Activated CD4-positive, alpha-beta memory T cell treated with anti-CD3 and anti-CD28 coated beads, Interleukin-2, amount 10 ng/mL, durations not matched to agents 7 days and 5 days (primary cell): ENCODE data around the gene TMEM30B. TPM values are rescaled to one million over a fixed set of nuclear protein-coding genes. Genes with fewer than 3 reads are reported as not detected.

ENCODE experiments used
- CTCF ChIA-PET: fragments of 350-600 bp; sonication (Branson Sonifier 250); formaldehyde crosslinking; loops from one replicate; lab custom pipeline; 2021; ENCODE audit warnings: antibody characterized with exemption, inconsistent platforms; lab: Charles Lee
- POLR2A ChIA-PET: fragments of 350-600 bp; sonication (Branson Sonifier 250); formaldehyde crosslinking; loops from one replicate; lab custom pipeline; 2021; ENCODE audit warnings: antibody characterized with exemption; lab: Charles Lee
- DNase-seq: peaks from one replicate; pipeline ENCODE4 v3.0.0-alpha.2; 2020
- H3K27ac Mint-ChIP-seq: one replicate; pipeline ENCODE4 v1.8.0; 2021; ENCODE audit warnings: mild to moderate bottlenecking, mixed read lengths
- H3K27me3 Mint-ChIP-seq: one replicate; pipeline ENCODE4 v1.8.0; 2021; ENCODE audit warnings: mixed read lengths
- H3K36me3 Mint-ChIP-seq: one replicate; pipeline ENCODE4 v1.8.0; 2021; ENCODE audit warnings: low read depth, mixed read lengths
- H3K4me1 Mint-ChIP-seq: one replicate; pipeline ENCODE4 v1.8.0; 2021; ENCODE audit warnings: mixed read lengths
- H3K4me3 Mint-ChIP-seq: one replicate; pipeline ENCODE4 v1.8.0; 2021; ENCODE audit warnings: mild to moderate bottlenecking, mixed read lengths
- H3K9me3 Mint-ChIP-seq: one replicate; pipeline ENCODE4 v1.8.0; 2021; ENCODE audit warnings: mixed read lengths
- total RNA-seq, 2 experiments: library from RNA; stranded (reverse); gene quantifications; one replicate each; pipeline ENCODE4 v1.2.3, GENCODE V29; 2021

Gene TMEM30B
- total RNA-seq, 2 experiments from 2014 or later: 0.48 to 0.60 TPM

DNA sequence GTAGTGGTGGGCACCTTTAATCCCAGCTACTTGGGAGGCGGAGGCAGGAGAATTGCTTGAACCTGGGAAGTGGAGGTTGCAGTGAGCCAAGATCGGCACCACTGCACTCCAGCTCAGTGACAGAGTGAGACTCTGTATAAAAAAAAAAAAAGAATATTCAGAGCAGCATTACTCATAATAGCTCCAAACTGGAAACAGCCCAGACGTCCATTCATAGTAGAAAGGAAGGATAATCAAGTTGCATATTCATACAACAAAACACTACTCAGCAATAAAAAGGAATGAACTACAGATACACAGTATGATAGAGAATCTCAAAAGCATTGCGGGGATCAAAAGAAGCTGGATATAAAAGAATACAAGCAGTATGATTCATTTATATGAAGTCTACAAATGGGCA is 19.1 kb downstream of the TMEM30B start:
- CTCF ChIA-PET: interaction anchor here (0.9 to 1.4 kb wide), 3 partner anchors 9 to 23 kb away, joined by 3 to 5 read pairs (median 3); no protein-coding TSS in a partner anchor

DNA sequence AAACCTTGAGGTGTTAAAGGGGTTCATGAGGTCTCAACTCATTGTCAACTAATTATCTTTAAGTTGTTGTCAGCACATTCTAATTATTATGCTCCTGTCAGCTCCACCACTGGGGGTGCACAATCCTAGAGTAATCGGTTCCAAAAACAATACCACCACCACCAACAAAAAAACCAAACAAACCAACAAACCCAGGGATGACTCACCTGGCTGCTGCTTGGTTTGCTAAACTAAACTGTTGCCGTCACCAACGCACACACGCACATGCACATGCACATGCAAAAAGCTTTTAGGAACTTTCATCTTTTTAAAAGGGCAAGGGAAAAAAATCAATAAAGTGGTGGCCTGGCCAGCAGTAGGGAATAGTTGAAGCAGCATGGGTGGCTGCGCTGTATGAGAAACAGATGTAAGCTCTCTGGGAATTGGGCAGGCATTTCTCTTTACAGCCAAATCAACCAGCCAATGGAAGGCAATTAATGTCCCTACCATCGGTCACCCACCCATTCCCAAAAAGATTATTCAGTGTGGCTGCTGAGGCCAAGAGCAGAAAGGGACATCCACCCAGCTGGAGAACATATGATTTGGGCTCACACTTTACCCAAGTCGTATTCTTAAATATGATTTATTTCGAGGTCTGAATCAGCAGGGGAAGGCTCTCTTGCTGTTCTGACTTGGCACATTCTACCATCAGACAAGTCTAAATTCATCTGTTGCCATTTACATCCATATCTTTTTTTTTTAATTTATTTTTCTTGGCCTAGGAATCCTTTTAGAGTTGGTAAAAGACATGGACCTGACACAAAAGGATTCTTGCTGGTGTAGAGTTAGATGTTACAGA is 20.0 kb downstream of the TMEM30B start:
- Mint-ChIP-seq H3K9me3 (no peaks in the 10 kb centered on the region), H3K36me3 (no peaks in the 10 kb centered on the region), H3K4me1 (peaks cover 3% of the 10 kb centered on the region), H3K27me3 (peaks cover 52% of the 10 kb centered on the region), H3K4me3 (no peak overlapping the region), H3K27ac (no peak overlapping the region)
- ChIA-PET POLR2A (interaction anchor here (0.6 kb wide), 1 partner anchor 299 kb away, joined by 7 read pairs; no protein-coding TSS in a partner anchor), CTCF (interaction anchor here (1.4 kb wide), 1 partner anchor 24 kb away, joined by 5 read pairs; no protein-coding TSS in a partner anchor)
- no peak for DNase-seq

More for the DNA sequence above, 19.1 kb downstream of the TMEM30B start:
- H3K36me3 Mint-ChIP-seq: no peaks in the 10 kb centered on the region
- no peak overlapping the region for H3K27ac Mint-ChIP-seq
- H3K4me3 Mint-ChIP-seq: no peak overlapping the region
- peaks cover 3% of the 10 kb centered on the region for H3K4me1 Mint-ChIP-seq
- DNase-seq: no peak
- H3K27me3 Mint-ChIP-seq: peaks cover 55% of the 10 kb centered on the region
- no peaks in the 10 kb centered on the region for H3K9me3 Mint-ChIP-seq
- POLR2A ChIA-PET: no interaction called here

GRCh38 chr14:61258985-61259384 is 22.2 kb downstream of the TMEM30B start:
- ChIA-PET CTCF (interaction anchor here (1.2 kb wide), 1 partner anchor 10 kb away, joined by 4 read pairs; no protein-coding TSS in a partner anchor), POLR2A (interaction anchor here (0.6 kb wide), 1 partner anchor 134 kb away, joined by 3 read pairs; no protein-coding TSS in a partner anchor)
- no peak for DNase-seq
- Mint-ChIP-seq H3K27me3 (peaks cover 38% of the 10 kb centered on the region), H3K36me3 (no peaks in the 10 kb centered on the region), H3K4me3 (no peak overlapping the region), H3K9me3 (no peaks in the 10 kb centered on the region), H3K27ac (no peak overlapping the region), H3K4me1 (peaks cover 3% of the 10 kb centered on the region)

DNA sequence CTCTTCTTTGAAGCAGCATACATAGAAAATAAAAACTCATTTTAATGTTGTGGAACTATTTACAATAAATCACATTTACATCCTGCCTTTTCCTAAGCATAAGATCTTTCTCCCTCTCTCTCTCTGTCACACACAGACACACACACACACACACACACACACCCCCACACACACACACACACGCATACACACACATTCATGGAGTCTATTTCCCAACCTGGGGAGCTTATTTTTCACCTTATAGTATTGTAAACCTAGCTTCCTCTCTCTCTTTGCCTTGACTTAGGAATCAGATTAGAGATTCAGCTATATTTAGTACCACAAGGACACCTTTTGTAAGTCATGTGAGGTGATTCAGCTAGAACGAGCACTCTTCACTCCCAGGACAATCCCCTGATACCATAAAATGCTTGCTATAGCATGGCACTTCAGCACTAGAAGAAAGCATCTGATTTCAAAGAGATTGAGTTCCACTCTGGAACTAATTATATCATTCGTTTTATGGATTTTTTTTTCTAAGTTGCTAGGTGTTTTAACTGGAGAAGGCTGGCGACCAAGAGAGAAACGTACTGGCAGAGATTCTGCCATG is 23.6 kb downstream of the TMEM30B start:
- Mint-ChIP-seq H3K36me3 (no peaks in the 10 kb centered on the region), H3K27ac (no peak overlapping the region), H3K9me3 (no peaks in the 10 kb centered on the region), H3K4me1 (peaks cover 7% of the 10 kb centered on the region), H3K4me3 (no peak overlapping the region), H3K27me3 (peaks cover 34% of the 10 kb centered on the region)
- POLR2A ChIA-PET: interaction anchor here (0.7 kb wide), 1 partner anchor 557 kb away, joined by 3 read pairs; no protein-coding TSS in a partner anchor
- CTCF ChIA-PET: no interaction called here
- DNase-seq: no peak

GRCh38 chr14:61256826-61257468 is 24.2 kb downstream of the TMEM30B start:
- H3K9me3 Mint-ChIP-seq: no peaks in the 10 kb centered on the region
- DNase-seq: no peak
- CTCF ChIA-PET: no interaction called here
- peaks cover 12% of the 10 kb centered on the region for H3K4me1 Mint-ChIP-seq
- POLR2A ChIA-PET: interaction anchor here (0.7 kb wide), 1 partner anchor 556 kb away, joined by 3 read pairs; no protein-coding TSS in a partner anchor
- H3K27ac Mint-ChIP-seq: no peak overlapping the region
- no peak overlapping the region for H3K4me3 Mint-ChIP-seq
- H3K27me3 Mint-ChIP-seq: peaks cover 30% of the 10 kb centered on the region
- H3K36me3 Mint-ChIP-seq: no peaks in the 10 kb centered on the region

GRCh38 chr14:61255968-61256367 is 25.2 kb downstream of the TMEM30B start:
- Mint-ChIP-seq H3K36me3 (no peaks in the 10 kb centered on the region), H3K27ac (no peak overlapping the region), H3K4me1 (peaks cover 11% of the 10 kb centered on the region), H3K27me3 (peaks cover 26% of the 10 kb centered on the region), H3K4me3 (no peak overlapping the region), H3K9me3 (no peaks in the 10 kb centered on the region)
- POLR2A ChIA-PET: no interaction called here
- CTCF ChIA-PET: no interaction called here
- DNase-seq: no peak

DNA sequence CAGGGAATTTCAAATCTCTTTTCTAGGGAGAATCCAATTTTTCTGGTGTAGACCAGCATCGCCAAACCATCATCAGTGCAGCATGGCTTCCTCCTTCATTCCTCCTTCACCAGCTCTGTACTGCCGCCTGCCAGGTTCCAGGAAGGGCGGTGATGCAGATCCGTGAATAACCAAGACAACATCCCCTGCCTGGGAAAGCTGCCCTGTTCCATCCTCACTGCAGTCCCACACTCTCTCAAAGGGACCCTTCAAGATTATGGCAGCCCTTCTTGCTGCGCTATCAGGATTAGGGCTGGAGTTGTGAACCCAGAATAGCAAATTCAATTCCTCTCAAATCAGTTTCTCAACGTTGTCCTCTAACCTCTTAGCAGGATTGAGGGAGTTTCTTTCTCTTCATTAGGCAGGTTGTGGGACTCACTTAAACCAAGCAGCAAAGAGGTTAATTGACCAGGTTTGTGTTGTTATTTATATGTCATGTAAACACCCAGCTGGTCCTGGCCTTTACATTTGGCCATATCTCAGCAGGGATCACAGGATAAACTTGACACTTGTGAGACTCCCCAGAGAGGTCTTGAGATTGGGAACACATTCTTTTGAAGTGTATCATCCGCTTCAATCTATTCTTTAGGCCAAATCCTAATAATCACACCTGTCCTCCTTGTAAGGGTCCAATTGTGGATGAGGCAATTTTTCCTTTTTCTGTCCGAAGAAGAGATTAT is 26.2 kb downstream of the TMEM30B start:
- Mint-ChIP-seq H3K9me3 (no peaks in the 10 kb centered on the region), H3K27me3 (peaks cover 20% of the 10 kb centered on the region)
- POLR2A ChIA-PET: no interaction called here

GRCh38 chr14:61253064-61253738 is 27.9 kb downstream of the TMEM30B start:
- no peaks in the 10 kb centered on the region for H3K36me3 Mint-ChIP-seq
- CTCF ChIA-PET: interaction anchor here (0.6 to 3.7 kb wide), 17 partner anchors 10 to 903 kb away, joined by 3 to 34 read pairs (median 4); no protein-coding TSS in a partner anchor
- POLR2A ChIA-PET: interaction anchor here (1.5 kb wide), 1 partner anchor 597 kb away, joined by 3 read pairs; no protein-coding TSS in a partner anchor
- H3K4me3 Mint-ChIP-seq: no peak overlapping the region
- peaks cover 24% of the 10 kb centered on the region for H3K4me1 Mint-ChIP-seq
- no peak overlapping the region for H3K27ac Mint-ChIP-seq
- no peaks in the 10 kb centered on the region for H3K9me3 Mint-ChIP-seq
- H3K27me3 Mint-ChIP-seq: peaks cover 8% of the 10 kb centered on the region
- no peak for DNase-seq

More for the DNA sequence above, 26.2 kb downstream of the TMEM30B start:
- Mint-ChIP-seq H3K36me3 (no peaks in the 10 kb centered on the region), H3K27ac (no peak overlapping the region), H3K4me1 (peaks cover 12% of the 10 kb centered on the region), H3K4me3 (no peak overlapping the region)
- DNase-seq: no peak
- CTCF ChIA-PET: interaction anchor here (1.6 to 1.9 kb wide), 2 partner anchors 626 to 905 kb away, joined by 4 to 5 read pairs; no protein-coding TSS in a partner anchor

DNA sequence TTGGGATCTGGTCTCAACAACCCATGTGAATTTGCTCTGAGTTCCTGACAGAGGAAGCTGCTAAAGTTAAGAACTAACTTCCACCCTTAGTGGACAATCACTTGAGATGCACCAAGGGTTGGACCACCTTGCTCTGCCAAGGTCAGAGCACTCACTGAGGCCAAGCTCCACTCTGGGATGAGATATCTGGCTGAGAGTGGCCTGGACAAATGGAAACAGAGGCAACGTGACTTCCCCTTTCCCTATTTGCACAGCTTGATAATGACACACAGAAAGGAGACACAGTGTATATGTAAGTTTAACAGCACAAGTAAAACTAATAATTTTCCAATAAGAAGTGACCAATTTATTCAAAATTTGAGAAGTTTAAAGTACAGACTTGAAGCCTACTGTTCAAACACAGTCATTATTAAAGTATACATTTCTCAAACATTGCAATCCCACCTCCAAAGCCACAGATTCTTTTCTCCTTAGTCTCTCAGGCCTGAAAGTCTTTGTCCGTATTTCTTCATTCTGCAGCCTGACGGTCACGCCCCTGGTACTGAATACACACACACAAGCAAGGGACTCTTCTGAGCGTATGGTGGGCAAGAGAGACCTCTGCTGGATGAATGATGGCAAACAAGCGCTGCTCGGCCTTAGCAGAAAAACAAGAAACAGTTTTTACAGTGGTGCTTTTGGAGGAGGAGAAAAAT is 28.6 kb downstream of the TMEM30B start:
- peak; percentile 77 for DNase-seq
- ChIA-PET CTCF (interaction anchor here (0.7 to 3.7 kb wide), 18 partner anchors 9 to 903 kb away, joined by 3 to 34 read pairs (median 4); no protein-coding TSS in a partner anchor), POLR2A (interaction anchor here (1.5 kb wide), 1 partner anchor 597 kb away, joined by 3 read pairs; no protein-coding TSS in a partner anchor)
- Mint-ChIP-seq H3K4me1 (peaks cover 30% of the 10 kb centered on the region), H3K27ac (no peak overlapping the region), H3K36me3 (no peaks in the 10 kb centered on the region), H3K4me3 (no peak overlapping the region), H3K9me3 (no peaks in the 10 kb centered on the region), H3K27me3 (peaks cover 8% of the 10 kb centered on the region)

DNA sequence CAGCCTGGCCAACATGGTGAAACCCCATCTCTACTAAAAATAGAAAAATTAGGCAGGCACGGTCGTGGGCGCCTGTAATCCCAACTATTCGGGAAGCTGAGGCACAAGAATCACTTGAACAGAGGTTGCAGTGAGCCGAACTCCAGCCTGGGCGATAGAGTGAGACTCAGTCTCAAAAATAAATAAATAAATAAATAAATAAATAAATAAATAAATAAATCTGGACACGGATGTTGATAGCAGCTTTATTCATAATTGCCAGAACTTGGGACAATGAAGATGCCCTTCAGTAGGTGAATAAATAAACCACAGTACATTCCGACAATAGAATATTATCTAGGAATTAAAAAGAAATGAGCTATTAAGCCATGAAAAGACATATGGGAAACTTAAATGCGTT is 31.1 kb downstream of the TMEM30B start:
- peaks cover 10% of the 10 kb centered on the region for H3K36me3 Mint-ChIP-seq
- H3K4me3 Mint-ChIP-seq: no peak overlapping the region
- ChIA-PET CTCF (interaction anchor here (0.6 to 3.7 kb wide), 5 partner anchors 19 to 900 kb away, joined by 3 to 34 read pairs (median 4); no protein-coding TSS in a partner anchor), POLR2A (no interaction called here)
- H3K27ac Mint-ChIP-seq: no peak overlapping the region
- no peak for DNase-seq
- peaks cover 3% of the 10 kb centered on the region for H3K27me3 Mint-ChIP-seq
- peaks cover 2% of the 10 kb centered on the region for H3K9me3 Mint-ChIP-seq
- H3K4me1 Mint-ChIP-seq: peaks cover 44% of the 10 kb centered on the region

GRCh38 chr14:61247935-61248334 is 33.2 kb downstream of the TMEM30B start:
- Mint-ChIP-seq H3K9me3 (peaks cover 2% of the 10 kb centered on the region), H3K27ac (peak overlapping the region; percentile 69)
- DNase-seq: no peak

More at GRCh38 chr14:61247935-61248334, 33.2 kb downstream of the TMEM30B start:
- peaks cover 44% of the 10 kb centered on the region for H3K4me1 Mint-ChIP-seq
- peak overlapping the region; percentile 24 for H3K4me3 Mint-ChIP-seq
- ChIA-PET CTCF (interaction anchor here (0.8 kb wide), 2 partner anchors 15 to 616 kb away, joined by 3 to 4 read pairs; no protein-coding TSS in a partner anchor), POLR2A (interaction anchor here (1.5 kb wide), 1 partner anchor 277 kb away, joined by 4 read pairs; no protein-coding TSS in a partner anchor)
- H3K27me3 Mint-ChIP-seq: no peaks in the 10 kb centered on the region
- peaks cover 16% of the 10 kb centered on the region for H3K36me3 Mint-ChIP-seq
